MG63 (cell line): ENCODE data around the gene SLC6A12. TPM values are rescaled to one million over a fixed set of nuclear protein-coding genes. Genes with fewer than 3 reads are reported as not detected.

Source experiments
- DNase-seq: peaks from one replicate; pipeline ENCODE4 v3.0.0-alpha.2; 2020
- H3K27me3 ChIP-seq: fragments of 250-450 bp; sonication (Bioruptor Pico); 2 replicates; pipeline ENCODE4 v1.5.1; 2020; ENCODE audit warnings: mild to moderate bottlenecking, moderate library complexity
- H3K36me3 ChIP-seq: fragments of 250-450 bp; sonication (Bioruptor Pico); 2 replicates; pipeline ENCODE4 v1.5.1; 2020; ENCODE audit warnings: mild to moderate bottlenecking, moderate library complexity
- H3K4me3 ChIP-seq: fragments of 250-450 bp; sonication (Bioruptor Pico); 2 replicates; pipeline ENCODE4 v1.5.1; 2020; ENCODE audit warnings: mild to moderate bottlenecking, moderate library complexity
- H3K9me3 ChIP-seq: fragments of 250-450 bp; sonication (Bioruptor Pico); 2 replicates; pipeline ENCODE4 v1.5.1; 2020; ENCODE audit warnings: mild to moderate bottlenecking, moderate library complexity
- total RNA-seq: library from RNA; depleted of rRNA; stranded (reverse); fragments of >200 nt; shearing (Covaris generic); gene quantifications from 2 replicates; pipeline ENCODE4 v1.2.3, GENCODE V29; 2014; ENCODE audit warnings: low replicate concordance

Gene SLC6A12
- total RNA-seq, 1 experiment from 2014 or later: not detected

GRCh38 chr12:179131-179884, 34.6 kb downstream of the SLC6A12 start:
- Histone ChIP-seq H3K4me3 (no peak overlapping the region), H3K27me3 (no peaks in the 10 kb centered on the region), H3K36me3 (no peaks in the 10 kb centered on the region), H3K9me3 (no peaks in the 10 kb centered on the region)
- DNase-seq: peak; percentile 85

- Histone ChIP-seq H3K36me3 (no peaks in the 10 kb centered on the region), H3K9me3 (no peaks in the 10 kb centered on the region), H3K27me3 (no peaks in the 10 kb centered on the region), H3K4me3 (no peak overlapping the region)
- DNase-seq: no peak
Observed at GRCh38 chr12:178829-179109, 35.2 kb downstream of the SLC6A12 start.

- Histone ChIP-seq H3K36me3 (no peaks in the 10 kb centered on the region), H3K27me3 (no peaks in the 10 kb centered on the region), H3K4me3 (no peak overlapping the region), H3K9me3 (no peaks in the 10 kb centered on the region)
- no peak for DNase-seq
Observed at GRCh38 chr12:177980-178828, 35.8 kb downstream of the SLC6A12 start.

- H3K9me3 ChIP-seq: no peaks in the 10 kb centered on the region
- H3K4me3 ChIP-seq: no peak overlapping the region
- no peak for DNase-seq
- H3K36me3 ChIP-seq: no peaks in the 10 kb centered on the region
- H3K27me3 ChIP-seq: no peaks in the 10 kb centered on the region
Observed at GRCh38 chr12:177336-177979, 36.5 kb downstream of the SLC6A12 start.

- no peak overlapping the region for H3K4me3 ChIP-seq
- no peaks in the 10 kb centered on the region for H3K36me3 ChIP-seq
- peak; percentile 36 for DNase-seq
- H3K27me3 ChIP-seq: no peaks in the 10 kb centered on the region
- H3K9me3 ChIP-seq: no peaks in the 10 kb centered on the region
Observed at GRCh38 chr12:176321-177181, 37.4 kb downstream of the SLC6A12 start.

- no peaks in the 10 kb centered on the region for H3K9me3 ChIP-seq
- H3K36me3 ChIP-seq: no peaks in the 10 kb centered on the region
- H3K4me3 ChIP-seq: no peak overlapping the region
- no peaks in the 10 kb centered on the region for H3K27me3 ChIP-seq
- no peak for DNase-seq
Observed at GRCh38 chr12:175759-176158, 38.2 kb downstream of the SLC6A12 start.

GRCh38 chr12:175250-175649, 38.7 kb downstream of the SLC6A12 start:
- no peak for DNase-seq
- Histone ChIP-seq H3K27me3 (no peaks in the 10 kb centered on the region), H3K36me3 (no peaks in the 10 kb centered on the region), H3K9me3 (no peaks in the 10 kb centered on the region), H3K4me3 (no peak overlapping the region)

- Histone ChIP-seq H3K4me3 (no peak overlapping the region), H3K36me3 (no peaks in the 10 kb centered on the region), H3K9me3 (no peaks in the 10 kb centered on the region), H3K27me3 (no peaks in the 10 kb centered on the region)
- no peak for DNase-seq
Observed at GRCh38 chr12:174596-174995, 39.4 kb downstream of the SLC6A12 start.

- Histone ChIP-seq H3K36me3 (no peaks in the 10 kb centered on the region), H3K9me3 (no peaks in the 10 kb centered on the region), H3K4me3 (no peak overlapping the region), H3K27me3 (no peaks in the 10 kb centered on the region)
- DNase-seq: no peak
Observed at GRCh38 chr12:174124-174523, 39.8 kb downstream of the SLC6A12 start.

- H3K4me3 ChIP-seq: no peak overlapping the region
- no peaks in the 10 kb centered on the region for H3K36me3 ChIP-seq
- H3K27me3 ChIP-seq: no peaks in the 10 kb centered on the region
- no peak for DNase-seq
- H3K9me3 ChIP-seq: no peaks in the 10 kb centered on the region
Observed at GRCh38 chr12:172732-173161, 41.2 kb downstream of the SLC6A12 start.

- H3K36me3 ChIP-seq: no peaks in the 10 kb centered on the region
- DNase-seq: no peak
Observed at GRCh38 chr12:171743-172676, 41.9 kb downstream of the SLC6A12 start.

GRCh38 chr12:171276-171675, 42.7 kb downstream of the SLC6A12 start:
- no peak for DNase-seq
- no peak overlapping the region for H3K4me3 ChIP-seq
- no peaks in the 10 kb centered on the region for H3K9me3 ChIP-seq
- H3K36me3 ChIP-seq: no peaks in the 10 kb centered on the region
- H3K27me3 ChIP-seq: no peaks in the 10 kb centered on the region

More at GRCh38 chr12:171743-172676, 41.9 kb downstream of the SLC6A12 start:
- Histone ChIP-seq H3K27me3 (no peaks in the 10 kb centered on the region), H3K4me3 (no peak overlapping the region), H3K9me3 (no peaks in the 10 kb centered on the region)

- Histone ChIP-seq H3K36me3 (no peaks in the 10 kb centered on the region), H3K4me3 (no peak overlapping the region), H3K27me3 (no peaks in the 10 kb centered on the region), H3K9me3 (no peaks in the 10 kb centered on the region)
- no peak for DNase-seq
Observed at GRCh38 chr12:170371-171225, 43.4 kb downstream of the SLC6A12 start.

- H3K27me3 ChIP-seq: no peaks in the 10 kb centered on the region
- no peaks in the 10 kb centered on the region for H3K36me3 ChIP-seq
- H3K9me3 ChIP-seq: no peaks in the 10 kb centered on the region
- no peak for DNase-seq
- no peak overlapping the region for H3K4me3 ChIP-seq
Observed at GRCh38 chr12:169528-170370, 44.2 kb downstream of the SLC6A12 start.
